NT2/D1 (cell line): ENCODE measurements around the gene RAD1.

ENCODE experiments used
- YY1 ChIP-seq: IDR thresholded peaks from 2 replicates; pipeline ENCODE4 v1.6.1; 2011; ENCODE audit not compliant: insufficient read length, insufficient read depth
- ZNF274 ChIP-seq: IDR thresholded peaks from 2 replicates; pipeline ENCODE4 v1.6.1; 2011; ENCODE audit warnings: mild to moderate bottlenecking, low read depth, low read length

DNA sequence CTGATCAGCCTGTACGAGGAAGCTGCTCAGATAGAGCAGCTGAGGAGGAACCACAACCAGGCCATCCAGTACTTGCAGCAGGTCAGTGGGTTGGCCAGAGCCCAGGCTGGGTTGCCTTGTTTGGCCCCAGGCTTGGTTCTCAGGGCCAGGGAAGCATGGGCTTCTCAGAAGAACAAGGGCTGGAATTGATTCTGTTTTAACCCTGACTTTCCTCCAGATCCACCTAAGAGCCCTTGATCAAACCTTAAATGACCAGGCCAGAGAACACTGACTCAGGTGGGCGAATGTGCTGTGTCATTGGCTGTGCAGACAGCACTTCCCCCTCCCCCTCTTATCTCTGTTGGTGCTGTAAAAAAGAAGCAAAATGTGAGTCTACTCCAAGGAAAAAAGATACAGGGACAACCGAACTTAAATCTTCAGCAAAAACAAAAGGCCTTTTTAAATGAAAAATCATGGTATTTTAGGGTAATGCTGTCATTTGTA lies 48.3 kb downstream of the RAD1 start:
- TF ChIP-seq YY1 (no peak), ZNF274 (no peak)
